BLaER1 treated with 17β-estradiol and CSF1 and Interleukin-3, amounts not matched to agents 10 nM and 100 nM (cell line): ENCODE data around the gene PLCXD3.

Experiments used
- H3K27ac ChIP-seq, 11 experiments: shearing (Covaris generic); formaldehyde crosslinking; 2 replicates each; pipeline ENCODE4 v1.8.1; 2022
- H3K27me3 ChIP-seq, 11 experiments: shearing (Covaris generic); formaldehyde crosslinking; 2 replicates each; pipeline ENCODE4 v1.8.1; 2022
- H3K36me3 ChIP-seq, 11 experiments: shearing (Covaris generic); formaldehyde crosslinking; 2 replicates each; pipeline ENCODE4 v1.8.1; 2022
- H3K4me1 ChIP-seq, 10 experiments: shearing (Covaris generic); formaldehyde crosslinking; 2 replicates each; pipeline ENCODE4 v1.8.1; 2022
- H3K4me2 ChIP-seq, 11 experiments: shearing (Covaris generic); formaldehyde crosslinking; 2 replicates each; pipeline ENCODE4 v1.8.1; 2022
- H3K4me3 ChIP-seq, 10 experiments: shearing (Covaris generic); formaldehyde crosslinking; 2 replicates each; pipeline ENCODE4 v1.8.1; 2022
- H3K9ac ChIP-seq, 11 experiments: shearing (Covaris generic); formaldehyde crosslinking; 2 replicates each; pipeline ENCODE4 v1.8.1; 2022
- H3K9me3 ChIP-seq, 11 experiments: shearing (Covaris generic); formaldehyde crosslinking; replicated peaks in 1 of 11; 2 replicates each; pipeline ENCODE4 v1.8.1; 2022
- H4K20me1 ChIP-seq, 11 experiments: shearing (Covaris generic); formaldehyde crosslinking; 2 replicates each; pipeline ENCODE4 v1.8.1; 2022
- Cebpa-rat ChIP-seq, 11 experiments: shearing (Covaris generic); IDR thresholded peaks; 2 replicates each; pipeline ENCODE4 v1.8.1; 2022

Gene PLCXD3

DNA sequence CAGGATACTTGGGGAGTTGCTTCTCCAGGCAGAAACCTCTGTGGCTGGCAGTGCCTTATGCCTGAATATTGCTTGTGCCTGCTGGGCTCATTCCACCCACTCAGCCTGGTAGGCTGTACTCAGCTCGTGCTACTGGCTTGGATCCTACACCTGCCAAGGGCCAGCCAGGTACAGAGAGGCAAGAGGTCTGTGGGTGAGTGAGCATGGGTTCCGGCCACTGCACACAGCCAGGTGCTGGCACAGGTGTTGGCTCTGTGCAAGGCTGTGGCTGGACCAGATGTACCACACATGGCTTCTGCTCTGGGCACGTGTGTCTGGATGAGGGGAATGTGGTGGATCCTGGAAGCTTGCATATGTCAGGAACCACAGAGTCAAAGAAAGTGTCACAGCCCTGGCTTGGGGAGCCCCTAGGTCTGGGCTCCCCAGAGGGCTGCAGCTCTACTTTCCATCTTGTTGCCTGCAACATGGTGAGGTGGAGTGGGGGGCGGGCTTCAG is 220.4 kb downstream of the PLCXD3 start:
- H3K36me3 ChIP-seq = no peaks in the 10 kb centered on the region
- H4K20me1 ChIP-seq = no peaks in the 10 kb centered on the region
- no peak for TF ChIP-seq Cebpa-rat (IDR thresholded peaks at IDR 0.05)
- H3K9ac ChIP-seq = no peak overlapping the region
- H3K4me2 ChIP-seq = no peak overlapping the region
- H3K9me3 ChIP-seq = peaks cover 10 to 18% (median 15%) of the 10 kb centered on the region in 11 experiments
- no peaks in the 10 kb centered on the region for H3K4me1 ChIP-seq
- H3K27me3 ChIP-seq = no peaks in the 10 kb centered on the region
- H3K4me3 ChIP-seq = no peak overlapping the region
- H3K27ac ChIP-seq = no peak overlapping the region

DNA sequence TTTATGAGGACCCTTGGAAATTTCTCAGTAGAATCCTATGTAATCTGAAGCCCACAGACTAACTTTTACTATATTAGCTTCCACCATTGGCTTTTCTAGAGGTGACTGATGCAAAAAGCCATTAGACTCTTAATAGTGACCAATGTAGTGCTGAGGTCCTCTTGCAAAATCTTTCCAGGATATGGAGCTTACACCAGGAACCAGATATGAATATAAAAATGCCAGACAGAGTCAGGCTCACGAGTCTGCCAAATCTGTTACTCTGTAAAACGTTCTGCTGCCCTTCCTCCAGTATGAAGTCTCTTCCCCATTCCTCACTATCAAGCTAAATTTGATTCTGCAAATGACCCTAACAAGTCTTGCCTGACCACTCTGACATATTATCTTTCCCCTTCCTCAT is 223.7 kb downstream of the PLCXD3 start:
- Histone ChIP-seq H3K4me3 (no peak overlapping the region), H3K27me3 (no peaks in the 10 kb centered on the region), H3K9me3 (peaks cover 10 to 18% (median 15%) of the 10 kb centered on the region in 11 experiments), H3K4me1 (no peaks in the 10 kb centered on the region), H3K4me2 (no peak overlapping the region), H3K27ac (no peak overlapping the region), H4K20me1 (no peaks in the 10 kb centered on the region), H3K9ac (no peak overlapping the region), H3K36me3 (no peaks in the 10 kb centered on the region)
- TF ChIP-seq Cebpa-rat (IDR thresholded peaks at IDR 0.05) = no peak

DNA sequence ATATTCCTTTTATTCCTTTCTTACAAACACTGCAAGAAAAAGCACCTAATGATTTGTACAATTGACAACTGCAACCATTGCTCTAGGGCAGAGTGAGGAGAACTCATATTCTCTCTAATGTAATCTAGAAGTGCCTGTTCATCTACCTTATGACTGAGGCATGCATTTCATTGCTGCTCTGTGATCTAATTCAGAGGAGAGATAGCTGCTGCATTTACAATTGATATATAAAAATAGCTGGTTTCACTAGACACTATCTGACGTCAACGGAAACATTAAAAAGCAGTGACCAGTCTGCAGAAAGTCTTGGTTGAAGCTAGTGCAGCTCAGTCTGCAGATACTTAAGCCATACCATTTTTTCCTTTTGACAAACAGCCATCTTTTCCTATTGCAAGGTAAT is 224.2 kb downstream of the PLCXD3 start:
- Histone ChIP-seq H4K20me1 (no peaks in the 10 kb centered on the region), H3K9ac (no peak overlapping the region), H3K27ac (no peak overlapping the region), H3K36me3 (no peaks in the 10 kb centered on the region), H3K4me2 (no peak overlapping the region), H3K4me3 (no peak overlapping the region), H3K4me1 (no peaks in the 10 kb centered on the region), H3K9me3 (peaks cover 10 to 16% (median 14%) of the 10 kb centered on the region in 11 experiments), H3K27me3 (no peaks in the 10 kb centered on the region)
- no peak for TF ChIP-seq Cebpa-rat (IDR thresholded peaks at IDR 0.05)

DNA sequence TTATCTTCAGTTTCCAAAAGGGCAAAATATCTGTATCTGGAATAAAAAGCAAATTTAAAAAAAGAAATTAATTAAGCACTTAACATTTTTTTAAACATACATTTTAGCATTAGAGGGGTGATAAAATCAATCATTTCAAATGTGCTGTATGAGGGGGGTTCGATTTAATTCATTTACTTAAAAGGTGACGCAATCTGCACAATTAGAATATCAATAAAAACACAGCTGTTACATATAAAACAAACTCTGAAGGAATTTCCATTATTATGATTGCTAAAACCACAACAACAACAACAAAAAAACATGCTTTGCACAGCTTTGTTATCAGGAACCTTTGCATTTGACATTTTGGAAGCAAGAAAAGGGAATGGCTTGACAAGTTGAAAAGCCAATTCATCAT is 225.5 kb downstream of the PLCXD3 start:
- Histone ChIP-seq H3K27ac (no peak overlapping the region), H3K36me3 (no peaks in the 10 kb centered on the region), H3K4me2 (no peak overlapping the region), H3K27me3 (no peaks in the 10 kb centered on the region), H3K9ac (no peak overlapping the region), H3K4me3 (no peak overlapping the region), H3K9me3 (peaks cover 0 to 4% (median 2%) of the 10 kb centered on the region in 11 experiments; a peak in 16 of 22 replicates), H3K4me1 (no peaks in the 10 kb centered on the region), H4K20me1 (no peaks in the 10 kb centered on the region)
- no peak for TF ChIP-seq Cebpa-rat (IDR thresholded peaks at IDR 0.05)

DNA sequence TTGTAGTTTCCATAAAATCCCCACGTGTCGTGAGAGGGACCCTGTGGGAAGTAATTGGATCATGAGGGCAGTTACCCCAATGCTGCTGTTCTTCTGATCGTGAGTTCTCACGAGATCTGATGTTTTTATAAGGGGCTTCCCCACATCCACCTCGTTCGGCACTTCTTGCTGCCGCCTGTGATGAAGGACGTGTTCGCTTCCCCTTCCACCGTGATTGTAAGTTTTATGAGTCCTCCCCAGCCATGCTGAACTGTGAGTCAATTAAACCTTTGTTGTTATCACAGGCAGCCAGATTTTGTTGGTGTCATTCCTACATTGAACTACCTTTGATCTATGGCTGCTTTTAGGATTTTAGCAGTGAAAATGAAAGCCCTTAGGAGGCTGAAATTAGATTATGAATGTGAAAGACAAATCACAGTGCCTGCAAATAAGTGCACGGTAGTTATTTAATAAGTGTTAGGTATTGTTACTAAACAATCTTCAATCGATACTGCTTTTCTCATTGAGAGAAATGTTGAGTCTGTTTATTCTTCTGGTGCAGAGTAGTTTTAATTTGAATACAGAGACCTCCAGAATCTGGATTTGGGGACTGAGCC is 229.1 kb downstream of the PLCXD3 start:
- H3K36me3 ChIP-seq = no peaks in the 10 kb centered on the region
- H3K27ac ChIP-seq = no peak overlapping the region
- H4K20me1 ChIP-seq = no peaks in the 10 kb centered on the region
- H3K4me2 ChIP-seq = no peak overlapping the region
- H3K9me3 ChIP-seq = no peaks in the 10 kb centered on the region
- no peak overlapping the region for H3K9ac ChIP-seq
- H3K4me3 ChIP-seq = no peak overlapping the region
- H3K4me1 ChIP-seq = peaks cover 0 to 13% (median 0%) of the 10 kb centered on the region in 10 experiments; a peak in 2 of 20 replicates
- TF ChIP-seq Cebpa-rat (IDR thresholded peaks at IDR 0.05) = no peak
- H3K27me3 ChIP-seq = no peaks in the 10 kb centered on the region

DNA sequence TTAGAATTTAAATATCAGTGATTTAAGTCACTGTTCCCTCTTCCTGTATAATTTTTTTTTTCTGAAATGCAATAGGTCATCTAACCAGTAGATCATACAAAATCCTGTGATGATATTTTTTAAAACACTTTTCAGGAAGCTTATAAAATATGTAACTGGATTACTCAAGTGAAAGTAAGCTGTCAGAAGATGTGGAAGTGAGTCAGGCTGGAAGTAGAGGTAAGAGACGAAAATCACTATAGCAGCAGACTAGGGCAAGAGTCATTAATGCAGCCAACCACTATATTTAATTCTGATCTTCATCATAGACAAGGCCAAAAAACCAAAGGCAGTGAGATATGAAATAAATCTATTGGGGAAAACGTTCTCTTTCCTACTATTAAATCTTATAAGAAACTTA is 231.4 kb downstream of the PLCXD3 start:
- no peak overlapping the region for H3K4me3 ChIP-seq
- no peaks in the 10 kb centered on the region for H3K27me3 ChIP-seq
- no peaks in the 10 kb centered on the region for H3K36me3 ChIP-seq
- H4K20me1 ChIP-seq = no peaks in the 10 kb centered on the region
- H3K9ac ChIP-seq = no peak overlapping the region
- H3K9me3 ChIP-seq = no peaks in the 10 kb centered on the region
- H3K27ac ChIP-seq = no peak overlapping the region
- no peak for TF ChIP-seq Cebpa-rat (IDR thresholded peaks at IDR 0.05)
- H3K4me1 ChIP-seq = peaks cover 0 to 13% (median 0%) of the 10 kb centered on the region in 10 experiments; a peak in 2 of 20 replicates
- no peak overlapping the region for H3K4me2 ChIP-seq

DNA sequence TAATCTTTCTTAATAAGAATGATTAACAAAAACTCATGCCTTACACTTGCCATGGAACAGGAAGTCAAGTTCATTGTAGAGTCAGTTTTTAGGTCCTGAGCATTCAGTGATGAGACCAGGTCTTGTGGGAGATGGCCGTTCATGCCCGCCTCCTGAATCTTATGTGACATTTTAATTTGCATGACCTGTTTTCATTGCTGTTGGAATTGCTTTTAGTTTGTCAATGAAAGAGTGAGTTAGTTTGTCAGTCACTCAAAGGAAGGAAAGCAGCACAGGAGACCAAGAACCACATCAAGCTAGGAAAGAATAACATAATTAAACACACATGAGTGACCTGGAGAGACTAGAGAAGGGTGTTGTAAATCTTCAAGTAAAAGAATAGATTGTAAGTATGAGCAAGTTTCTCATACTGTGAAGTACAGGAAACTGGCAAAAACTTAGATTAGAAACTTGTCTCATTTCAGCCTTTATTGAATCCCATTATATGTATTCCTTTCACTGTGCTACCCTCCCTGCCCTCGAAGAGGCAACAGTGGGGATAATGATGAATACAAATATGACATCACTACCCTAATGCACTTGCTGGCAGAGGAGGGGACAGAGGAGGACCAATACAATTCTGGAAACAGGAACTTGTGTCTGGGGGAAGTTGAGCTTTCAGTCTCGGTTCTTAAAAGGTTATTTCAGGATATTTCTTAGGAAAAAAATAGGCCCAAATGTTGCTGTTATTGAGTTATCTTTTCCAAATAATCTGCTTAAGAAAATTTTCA is 232.7 kb downstream of the PLCXD3 start:
- Histone ChIP-seq H3K27me3 (no peaks in the 10 kb centered on the region), H3K36me3 (no peaks in the 10 kb centered on the region), H3K4me2 (no peak overlapping the region), H3K4me3 (no peak overlapping the region), H3K9ac (no peak overlapping the region), H3K4me1 (peaks cover 0 to 13% (median 0%) of the 10 kb centered on the region in 10 experiments; a peak in 2 of 20 replicates), H3K27ac (no peak overlapping the region), H4K20me1 (no peaks in the 10 kb centered on the region), H3K9me3 (no peaks in the 10 kb centered on the region)
- TF ChIP-seq Cebpa-rat (IDR thresholded peaks at IDR 0.05) = no peak

DNA sequence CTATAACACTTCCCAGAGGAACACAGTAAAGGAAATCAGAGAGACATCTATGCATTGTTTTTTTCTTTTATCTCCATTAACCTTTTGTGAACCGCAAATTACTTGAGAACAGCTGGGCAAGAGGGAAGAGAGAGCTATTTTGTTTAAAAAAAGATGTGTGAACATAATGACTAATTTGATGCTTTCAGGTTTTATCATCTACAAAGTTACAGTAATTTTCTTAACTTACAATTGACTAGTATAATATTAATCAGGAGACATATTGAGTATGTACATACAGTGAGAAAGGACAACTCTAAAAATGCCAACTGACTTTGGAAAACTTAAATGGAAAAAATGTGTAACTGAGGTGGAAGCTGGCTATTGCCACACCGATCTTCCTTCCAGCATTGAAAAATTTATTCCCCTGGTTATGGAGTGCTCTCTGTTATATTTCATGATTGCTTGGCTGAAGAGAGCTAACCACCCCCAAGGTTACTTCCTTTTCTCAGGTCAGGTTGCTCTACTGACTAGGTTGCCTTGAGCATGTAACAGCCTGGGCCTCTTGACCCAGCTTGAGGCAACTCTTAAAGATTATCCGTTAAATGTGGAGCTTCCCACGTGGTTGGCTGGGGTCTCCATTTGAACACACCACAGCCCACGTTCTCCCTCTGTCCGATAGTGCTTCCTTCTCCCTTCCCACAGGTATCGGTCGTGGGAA is 234.4 kb downstream of the PLCXD3 start:
- H3K27ac ChIP-seq = no peak overlapping the region
- no peak overlapping the region for H3K4me2 ChIP-seq
- H3K36me3 ChIP-seq = no peaks in the 10 kb centered on the region
- TF ChIP-seq Cebpa-rat (IDR thresholded peaks at IDR 0.05) = no peak
- H3K4me3 ChIP-seq = no peak overlapping the region
- no peak overlapping the region for H3K9ac ChIP-seq
- no peaks in the 10 kb centered on the region for H3K9me3 ChIP-seq
- H3K4me1 ChIP-seq = peaks cover 0 to 13% (median 0%) of the 10 kb centered on the region in 10 experiments; a peak in 2 of 20 replicates
- no peaks in the 10 kb centered on the region for H3K27me3 ChIP-seq
- no peaks in the 10 kb centered on the region for H4K20me1 ChIP-seq

DNA sequence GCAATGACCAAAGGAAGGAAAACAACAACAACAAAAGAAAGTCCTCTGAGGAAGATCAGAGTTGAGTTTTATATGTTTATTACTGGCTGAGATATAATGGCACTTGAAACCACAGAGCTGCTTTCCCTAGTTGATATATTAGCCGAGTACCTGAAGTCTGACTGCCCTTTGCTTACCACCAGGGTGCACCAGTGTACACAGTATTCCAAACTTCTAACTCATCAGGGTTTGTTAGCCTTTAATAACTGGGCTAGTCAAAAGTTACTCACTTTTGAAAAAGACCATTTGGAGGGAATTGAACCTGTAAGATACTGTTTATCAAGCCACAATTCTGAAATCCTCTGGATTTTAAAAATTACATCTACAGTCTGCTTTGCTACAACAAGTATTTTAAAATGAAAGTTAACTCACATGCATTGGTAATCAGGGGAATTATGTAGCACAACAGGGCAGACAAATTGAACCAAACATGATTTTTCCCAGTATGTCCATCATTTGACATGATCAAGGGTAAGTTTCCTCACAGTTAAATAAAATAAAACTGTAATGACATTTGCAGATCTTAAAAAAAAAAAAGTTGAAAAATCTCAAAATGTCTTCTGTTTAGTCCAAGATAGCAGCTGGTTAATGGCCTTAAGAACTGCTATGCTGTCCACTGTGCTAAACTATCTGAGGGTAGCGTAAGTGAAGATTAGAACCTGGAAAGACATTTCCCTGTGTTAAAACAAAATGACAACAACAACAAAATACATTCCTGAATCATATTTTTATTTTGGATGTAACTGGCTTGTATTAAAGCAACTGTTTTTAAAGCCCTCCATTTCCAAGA is 239.8 kb downstream of the PLCXD3 start:
- TF ChIP-seq Cebpa-rat (IDR thresholded peaks at IDR 0.05) = no peak
- H3K9me3 ChIP-seq = no peaks in the 10 kb centered on the region
- no peaks in the 10 kb centered on the region for H3K27me3 ChIP-seq
- no peaks in the 10 kb centered on the region for H4K20me1 ChIP-seq
- no peak overlapping the region for H3K4me2 ChIP-seq
- H3K9ac ChIP-seq = no peak overlapping the region
- H3K4me3 ChIP-seq = no peak overlapping the region
- no peak overlapping the region for H3K27ac ChIP-seq
- H3K4me1 ChIP-seq = no peaks in the 10 kb centered on the region
- no peaks in the 10 kb centered on the region for H3K36me3 ChIP-seq
